Neuronal stem cell (in vitro differentiated cells): ENCODE measurements around the gene MAD1L1.

Source experiments
- DNase-seq: peaks from one replicate; pipeline ENCODE4 v3.0.0-alpha.2; 2013; ENCODE audit warnings: low spot score
- H2AFZ ChIP-seq: one replicate; pipeline ENCODE4 v1.6.1; 2013; ENCODE audit warnings: mild to moderate bottlenecking, low read length, inconsistent platforms
- H2AK5ac ChIP-seq: 2 replicates; pipeline ENCODE4 v1.6.1; 2013; ENCODE audit warnings: low read depth, mild to moderate bottlenecking, inconsistent platforms, low read length, moderate library complexity, mixed read lengths
- H2BK120ac ChIP-seq: 2 replicates; pipeline ENCODE4 v1.6.1; 2013; ENCODE audit warnings: low read depth, mild to moderate bottlenecking, inconsistent platforms, low read length, moderate library complexity, mixed read lengths
- H2BK12ac ChIP-seq: one replicate; pipeline ENCODE4 v1.6.1; 2013; ENCODE audit warnings: low read length, inconsistent platforms
- H2BK15ac ChIP-seq: 2 replicates; pipeline ENCODE4 v1.6.1; 2013; ENCODE audit warnings: mild to moderate bottlenecking, low read length, inconsistent platforms, mixed read lengths
- H2BK5ac ChIP-seq: one replicate; pipeline ENCODE4 v1.6.1; 2013; ENCODE audit warnings: inconsistent platforms, mild to moderate bottlenecking, low read length, moderate library complexity
- H3K14ac ChIP-seq: one replicate; pipeline ENCODE4 v1.6.1; 2013; ENCODE audit warnings: low read length, inconsistent platforms
- H3K18ac ChIP-seq: 2 replicates; pipeline ENCODE4 v1.6.1; 2013; ENCODE audit warnings: low read length, inconsistent platforms
- H3K23ac ChIP-seq: 2 replicates; pipeline ENCODE4 v1.6.1; 2013; ENCODE audit warnings: low read depth, mild to moderate bottlenecking, mixed read lengths, low read length, inconsistent platforms; ENCODE audit not compliant: poor library complexity
- H3K27ac ChIP-seq: replicated peaks from 3 replicates; pipeline ENCODE4 v1.5.1; 2013; ENCODE audit warnings: low read length, inconsistent platforms
- H3K27me3 ChIP-seq, 3 experiments: 2 replicates each; pipeline ENCODE4 v1.6.1; 2013; ENCODE audit warnings: low read length in 3 of 3, mild to moderate bottlenecking in 2 of 3, inconsistent platforms in 1 of 3, low read depth in 1 of 3, mixed read lengths in 1 of 3, moderate library complexity in 1 of 3; ENCODE audit not compliant: control insufficient read depth in 3 of 3, insufficient read depth in 3 of 3
- H3K36me3 ChIP-seq, 2 donors: replicated peaks in 1 of 2; 2 replicates each; pipeline ENCODE4 v1.6.1; 2013; ENCODE audit warnings: low read length in 2 of 2; ENCODE audit not compliant: control insufficient read depth in 2 of 2, insufficient read depth in 2 of 2
- H3K4ac ChIP-seq: 2 replicates; pipeline ENCODE4 v1.6.1; 2013; ENCODE audit warnings: inconsistent platforms, mild to moderate bottlenecking, low read length, moderate library complexity
- H3K4me1 ChIP-seq, 2 donors: 1 replicate in 1 of 2; 2 replicates in 1 of 2; pipeline ENCODE4 v1.6.1; 2013; ENCODE audit warnings: low read length in 2 of 2, low read depth in 1 of 2; ENCODE audit not compliant: control insufficient read depth in 2 of 2, insufficient read depth in 1 of 2
- H3K4me2 ChIP-seq: one replicate; pipeline ENCODE4 v1.6.1; 2013; ENCODE audit warnings: mild to moderate bottlenecking, low read length, inconsistent platforms; ENCODE audit not compliant: insufficient read depth, poor library complexity, severe bottlenecking
- H3K4me3 ChIP-seq, 2 donors: 2 replicates each; pipeline ENCODE4 v1.5.1; 2013; ENCODE audit warnings: low read length in 2 of 2, mild to moderate bottlenecking in 2 of 2, inconsistent platforms in 1 of 2, moderate library complexity in 1 of 2
- H3K79me1 ChIP-seq: one replicate; pipeline ENCODE4 v1.6.1; 2013; ENCODE audit warnings: low read depth, mild to moderate bottlenecking, inconsistent platforms, low read length, moderate library complexity
- H3K9ac ChIP-seq: one replicate; pipeline ENCODE4 v1.6.1; 2013; ENCODE audit warnings: mild to moderate bottlenecking, low read depth, low read length, inconsistent platforms; ENCODE audit not compliant: poor library complexity
- H3K9me3 ChIP-seq, 2 donors: replicated peaks in 1 of 2; 2 replicates each; pipeline versions ENCODE3 to v1.6.1; 2013; ENCODE audit warnings: low read length in 2 of 2, mild to moderate bottlenecking in 2 of 2, inconsistent platforms in 1 of 2, low read depth in 1 of 2, mixed read lengths in 1 of 2, moderate library complexity in 1 of 2; ENCODE audit not compliant: control insufficient read depth in 2 of 2, insufficient read depth in 1 of 2
- H4K8ac ChIP-seq: one replicate; pipeline ENCODE4 v1.6.1; 2013; ENCODE audit warnings: low read depth, mild to moderate bottlenecking, inconsistent platforms, low read length, moderate library complexity
- H4K91ac ChIP-seq: one replicate; pipeline ENCODE4 v1.6.1; 2013; ENCODE audit warnings: low read length, low read depth, mild to moderate bottlenecking, inconsistent platforms; ENCODE audit not compliant: poor library complexity
- WGBS, 2 donors: extraction: QIAGEN DNeasy Blood & Tissue Kit; methylation state at CpG; one replicate each; pipeline ENCODE4 v1.1.7; 2013; ENCODE audit warnings: missing lambda C conversion rate in 2 of 2, mixed read lengths in 1 of 2; ENCODE audit not compliant: insufficient read length in 2 of 2, insufficient replicate concordance in 1 of 2; ENCODE audit errors: extremely low coverage in 2 of 2; 5-methylcytosine and 5-hydroxymethylcytosine counted together

MAD1L1 gene

GRCh38 chr7:1823376-1824150 is 409.2 kb downstream of the MAD1L1 start:
- no peaks in the 10 kb centered on the region for H3K9me3 ChIP-seq
- no CpG with 5 or more reads among the region's 24 CpGs for WGBS, 2 donors
- H2BK12ac ChIP-seq, result no peak overlapping the region
- no peak for DNase-seq
- no peak overlapping the region for H2AK5ac ChIP-seq
- H3K18ac ChIP-seq, result no peak overlapping the region
- no peak overlapping the region for H3K27ac ChIP-seq
- no peak overlapping the region for H2BK5ac ChIP-seq
- no peak overlapping the region for H3K4ac ChIP-seq
- H4K91ac ChIP-seq, result no peak overlapping the region
- H3K14ac ChIP-seq, result no peak overlapping the region
- H3K27me3 ChIP-seq, result no peaks in the 10 kb centered on the region
- H3K4me3 ChIP-seq, result peak overlapping the region in 1 of 2 donors; percentile 20
- H3K4me2 ChIP-seq, result no peak overlapping the region
- peak overlapping the region; percentile 43 for H4K8ac ChIP-seq
- H3K9ac ChIP-seq, result no peak overlapping the region
- no peak overlapping the region for H2AFZ ChIP-seq
- no peaks in the 10 kb centered on the region for H3K36me3 ChIP-seq
- H3K4me1 ChIP-seq, result peaks cover 0 to under 1% of the 10 kb centered on the region in 2 donors
- H3K23ac ChIP-seq, result peak overlapping the region; percentile 43
- H2BK120ac ChIP-seq, result no peak overlapping the region
- H2BK15ac ChIP-seq, result no peak overlapping the region
- peaks cover 5% of the 10 kb centered on the region for H3K79me1 ChIP-seq

DNA sequence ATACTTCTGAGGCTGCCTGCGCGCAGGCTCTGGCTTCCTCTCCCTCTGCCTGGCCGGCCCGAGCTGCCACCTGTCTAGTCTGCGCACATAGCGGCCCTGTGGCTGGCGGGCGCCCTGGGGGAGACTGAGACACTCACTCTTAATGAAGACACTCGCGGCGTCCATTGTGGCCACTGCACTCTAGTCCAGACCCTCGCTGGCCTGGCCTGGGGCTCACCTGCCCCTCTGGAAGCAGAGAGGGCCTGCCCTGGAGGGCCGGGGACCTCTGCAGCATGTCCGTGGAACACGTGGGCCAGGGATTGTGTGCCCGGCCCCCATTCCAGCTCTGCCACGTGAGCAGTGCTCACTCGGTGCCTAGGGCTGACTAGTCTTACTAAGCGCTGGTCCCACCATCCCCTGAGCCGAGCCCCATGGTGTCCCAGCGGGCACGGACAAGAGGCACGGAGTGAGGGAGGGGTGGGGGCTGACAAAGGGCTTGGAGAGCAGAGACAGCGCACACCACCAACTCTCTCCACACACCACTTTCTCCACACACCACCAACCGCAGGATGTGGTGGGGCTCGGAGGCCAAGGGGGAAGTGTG is 413.4 kb downstream of the MAD1L1 start:
- Histone ChIP-seq H3K36me3 (no peaks in the 10 kb centered on the region), H3K79me1 (peaks cover 6% of the 10 kb centered on the region), H2AFZ (no peak overlapping the region), H3K4me1 (peaks cover 1 to 8% of the 10 kb centered on the region in 2 donors), H2BK12ac (no peak overlapping the region), H2AK5ac (no peak overlapping the region), H3K27ac (no peak overlapping the region), H3K18ac (no peak overlapping the region), H3K23ac (peak overlapping the region; percentile 35), H4K8ac (peak overlapping the region; percentile 72), H3K9ac (no peak overlapping the region), H2BK15ac (no peak overlapping the region), H3K4me3 (no peak overlapping the region), H3K4ac (no peak overlapping the region), H3K14ac (no peak overlapping the region), H3K9me3 (no peaks in the 10 kb centered on the region), H2BK5ac (no peak overlapping the region), H2BK120ac (no peak overlapping the region), H3K4me2 (no peak overlapping the region), H3K27me3 (no peaks in the 10 kb centered on the region), H4K91ac (no peak overlapping the region)
- no peak for DNase-seq
- WGBS, 2 donors, result no CpG with 5 or more reads among the region's 26 CpGs

- Histone ChIP-seq H3K4me2 (no peak overlapping the region), H2BK12ac (no peak overlapping the region), H3K79me1 (peaks cover 2% of the 10 kb centered on the region), H3K4ac (no peak overlapping the region), H3K36me3 (no peaks in the 10 kb centered on the region), H3K4me1 (peaks cover 1 to 8% of the 10 kb centered on the region in 2 donors), H2BK120ac (no peak overlapping the region), H3K9me3 (no peaks in the 10 kb centered on the region), H3K27me3 (no peaks in the 10 kb centered on the region), H3K4me3 (no peak overlapping the region), H4K8ac (no peak overlapping the region), H2BK15ac (no peak overlapping the region), H3K14ac (no peak overlapping the region), H3K23ac (no peak overlapping the region), H2AK5ac (no peak overlapping the region), H2AFZ (no peak overlapping the region), H3K27ac (no peak overlapping the region), H2BK5ac (no peak overlapping the region), H4K91ac (no peak overlapping the region), H3K9ac (no peak overlapping the region), H3K18ac (no peak overlapping the region)
- DNase-seq, result no peak
- no CpG with 5 or more reads among the region's 28 CpGs for WGBS, 2 donors
These were observed 414.0 kb downstream of the MAD1L1 start for GRCh38 chr7:1818575-1819258.
